Neural cell (in vitro differentiated cells): ENCODE data around the gene RPS6KA2. TPM values are rescaled to one million over a fixed set of nuclear protein-coding genes. Genes with fewer than 3 reads are reported as not detected.

Experiments used
- H2AFZ ChIP-seq: fragments of 200-600, 300-800 bp; sonication (generic), shearing (Covaris generic); 2 replicates; pipeline ENCODE4 v1.6.0; 2014; ENCODE audit warnings: low read depth, mild to moderate bottlenecking, antibody characterized with exemption, low read length, moderate library complexity
- H3F3A ChIP-seq: fragments of 200-600 bp; shearing (Covaris generic); 2 replicates; pipeline ENCODE4 v1.6.1; 2016; ENCODE audit warnings: mild to moderate bottlenecking, moderate library complexity, mixed read lengths, antibody characterized with exemption, low read length; ENCODE audit not compliant: insufficient read depth, poor library complexity, severe bottlenecking
- H3K27ac ChIP-seq: fragments of 200-600, 300-800 bp; sonication (generic), shearing (Covaris generic); 2 replicates; pipeline ENCODE4 v1.5.1; 2014; ENCODE audit warnings: mild to moderate bottlenecking, low read length, moderate library complexity
- H3K27me3 ChIP-seq: fragments of 300-800, 200-600 bp; sonication (generic), shearing (Covaris generic); 2 replicates; pipeline ENCODE4 v1.6.0; 2014; ENCODE audit warnings: mild to moderate bottlenecking, low read depth, low read length, moderate library complexity; ENCODE audit not compliant: insufficient read depth
- H3K36me3 ChIP-seq: fragments of 300-800, 200-600 bp; sonication (generic), shearing (Covaris generic); 2 replicates; pipeline ENCODE4 v1.5.1; 2014; ENCODE audit warnings: mild to moderate bottlenecking, antibody characterized with exemption, low read length, moderate library complexity; ENCODE audit not compliant: insufficient read depth
- H3K4me2 ChIP-seq: fragments of 300-800, 200-600 bp; sonication (generic), shearing (Covaris generic); 2 replicates; pipeline ENCODE4 v1.6.0; 2014; ENCODE audit warnings: mild to moderate bottlenecking, low read length
- H3K4me3 ChIP-seq: fragments of 300-800, 200-600 bp; sonication (generic), shearing (Covaris generic); 2 replicates; pipeline ENCODE4 v1.5.1; 2014; ENCODE audit warnings: mild to moderate bottlenecking, low read length, moderate library complexity
- H3K79me2 ChIP-seq: fragments of 200-600 bp; shearing (Covaris generic); replicated peaks from 2 replicates; pipeline ENCODE4 v1.6.0; 2014; ENCODE audit warnings: mild to moderate bottlenecking, low read length, moderate library complexity; ENCODE audit not compliant: insufficient read depth
- H3K9ac ChIP-seq: fragments of 300-800, 200-600 bp; sonication (generic), shearing (Covaris generic); 2 replicates; pipeline ENCODE4 v1.6.1; 2016; ENCODE audit warnings: mild to moderate bottlenecking, low read length, mixed read lengths
- H3K9me2 ChIP-seq: fragments of 200-600 bp; shearing (Covaris generic); 2 replicates; pipeline ENCODE4 v1.6.1; 2016; ENCODE audit warnings: mild to moderate bottlenecking, low read length, mixed read lengths; ENCODE audit not compliant: insufficient read depth
- H3K9me3 ChIP-seq: fragments of 200-600, 300-800 bp; sonication (generic), shearing (Covaris generic); 2 replicates; pipeline ENCODE4 v1.6.1; 2016; ENCODE audit warnings: mild to moderate bottlenecking, mixed run types, low read length, moderate library complexity, mixed read lengths
- H4K20me1 ChIP-seq: fragments of 200-600 bp; shearing (Covaris generic); 2 replicates; pipeline ENCODE4 v1.6.1; 2016; ENCODE audit warnings: mild to moderate bottlenecking, mixed run types; ENCODE audit not compliant: insufficient read depth
- EP300 ChIP-seq: fragments of 450-650 bp; conservative IDR thresholded peaks from 2 replicates; pipeline ENCODE4 v1.6.1; 2014; ENCODE audit warnings: antibody characterized with exemption, mild to moderate bottlenecking, moderate library complexity; ENCODE audit not compliant: poor library complexity, severe bottlenecking
- EZH2 ChIP-seq: fragments of 200-600, 300-800 bp; shearing (Covaris generic), sonication (generic); IDR thresholded peaks from 2 replicates; pipeline ENCODE4 v1.6.1; 2014; ENCODE audit warnings: antibody characterized with exemption, low read length, borderline replicate concordance, mild to moderate bottlenecking; ENCODE audit not compliant: insufficient read depth, poor library complexity, severe bottlenecking
- MXI1 ChIP-seq: fragments of 450-650 bp; conservative IDR thresholded peaks from 2 replicates; pipeline ENCODE4 v1.6.1; 2014; ENCODE audit warnings: antibody characterized with exemption, mild to moderate bottlenecking; ENCODE audit not compliant: poor library complexity, severe bottlenecking
- POLR2AphosphoS5 ChIP-seq: IDR thresholded peaks from 2 replicates; pipeline ENCODE4 v1.6.1; 2012
- RAD21 ChIP-seq: fragments of 450-650 bp; conservative IDR thresholded peaks from 2 replicates; pipeline ENCODE4 v1.6.1; 2014; ENCODE audit warnings: antibody characterized with exemption, mild to moderate bottlenecking, moderate library complexity
- SMC3 ChIP-seq: fragments of 450-650 bp; conservative IDR thresholded peaks from 2 replicates; pipeline ENCODE4 v1.6.1; 2014; ENCODE audit warnings: antibody characterized with exemption, mild to moderate bottlenecking, moderate library complexity; ENCODE audit not compliant: poor library complexity
- TAF1 ChIP-seq: IDR thresholded peaks from 2 replicates; pipeline ENCODE4 v1.6.1; 2012; ENCODE audit warnings: low read depth
- polyA plus RNA-seq: library from polyadenylated mRNA; depleted of rRNA; stranded (reverse); fragments of >200 nt; gene quantifications from 2 replicates; pipeline ENCODE4 v1.2.3, GENCODE V29; 2014
- TF ChIP-seq, protein P1 (sequence below): IDR thresholded peaks from 2 replicates; pipeline ENCODE4 v1.6.1; 2012; ENCODE audit warnings: borderline replicate concordance
- TF ChIP-seq, protein P2 (sequence below): fragments of 450-650 bp; IDR thresholded peaks from 2 replicates; pipeline ENCODE4 v1.5.1; 2014; ENCODE audit warnings: antibody characterized with exemption, mild to moderate bottlenecking, moderate library complexity; ENCODE audit not compliant: poor library complexity, severe bottlenecking

RPS6KA2 gene
- polyA plus RNA-seq, 1 donor from 2014 or later, result 34.3 TPM

DNA sequence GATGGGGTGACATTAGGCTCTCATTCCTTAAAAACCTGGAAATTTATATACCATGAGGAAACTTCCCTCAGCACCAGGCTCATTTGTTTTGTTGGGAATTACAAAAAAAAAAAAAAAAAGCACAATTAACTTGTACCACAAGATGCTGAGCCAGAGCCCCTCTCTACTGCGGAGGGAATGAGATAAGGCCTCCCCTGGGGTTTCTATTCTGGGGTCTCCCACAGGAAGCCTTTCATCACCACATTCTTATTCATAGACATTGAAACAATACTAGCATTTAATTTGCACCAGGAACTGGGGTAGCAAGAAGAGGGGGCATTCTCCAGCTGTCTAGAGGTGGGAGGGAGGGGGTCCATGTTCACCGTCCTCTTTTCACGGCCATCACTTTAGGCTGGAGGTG, 23.0 kb upstream of the RPS6KA2 start:
- Histone ChIP-seq H4K20me1 (no peaks in the 10 kb centered on the region), H3K27ac (peak overlapping the region; percentile 86), H3K79me2 (no peaks in the 10 kb centered on the region), H3K36me3 (no peaks in the 10 kb centered on the region), H2AFZ (no peak overlapping the region), H3F3A (no peaks in the 10 kb centered on the region), H3K9ac (no peak overlapping the region), H3K9me3 (no peaks in the 10 kb centered on the region), H3K9me2 (no peaks in the 10 kb centered on the region), H3K4me3 (no peak overlapping the region), H3K27me3 (no peaks in the 10 kb centered on the region), H3K4me2 (no peak overlapping the region)
- no peak for TF ChIP-seq POLR2AphosphoS5
- TF ChIP-seq MXI1, result no peak
- no peak for TF ChIP-seq TAF1

DNA sequence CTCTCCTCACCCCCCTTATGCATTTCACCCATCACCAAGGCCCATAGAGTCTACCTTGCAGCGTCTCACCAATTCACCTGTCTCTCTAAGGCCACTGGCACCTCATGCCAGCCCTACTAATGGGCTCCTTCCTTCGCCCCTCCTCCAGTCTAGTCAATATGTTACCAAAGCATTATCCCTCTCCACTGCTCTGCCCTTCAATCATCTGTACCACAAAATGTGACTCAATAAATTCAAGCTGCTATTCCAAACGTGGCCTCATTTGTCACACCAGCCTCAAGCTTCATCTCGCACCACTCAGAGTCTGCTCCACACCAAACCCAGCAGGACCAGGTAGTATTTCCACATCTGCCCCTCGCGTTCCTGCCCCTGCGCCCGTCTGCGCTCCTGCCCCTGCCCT, 21.8 kb upstream of the RPS6KA2 start:
- Histone ChIP-seq H3K27me3 (no peaks in the 10 kb centered on the region), H3K9me3 (peaks cover 2% of the 10 kb centered on the region), H3K27ac (no peak overlapping the region), H3K36me3 (no peaks in the 10 kb centered on the region), H3K4me3 (no peak overlapping the region), H3F3A (no peaks in the 10 kb centered on the region), H3K9me2 (no peaks in the 10 kb centered on the region), H3K79me2 (no peaks in the 10 kb centered on the region), H3K4me2 (no peak overlapping the region), H2AFZ (no peak overlapping the region), H3K9ac (no peak overlapping the region), H4K20me1 (no peaks in the 10 kb centered on the region)
- TF ChIP-seq, protein P1, sequence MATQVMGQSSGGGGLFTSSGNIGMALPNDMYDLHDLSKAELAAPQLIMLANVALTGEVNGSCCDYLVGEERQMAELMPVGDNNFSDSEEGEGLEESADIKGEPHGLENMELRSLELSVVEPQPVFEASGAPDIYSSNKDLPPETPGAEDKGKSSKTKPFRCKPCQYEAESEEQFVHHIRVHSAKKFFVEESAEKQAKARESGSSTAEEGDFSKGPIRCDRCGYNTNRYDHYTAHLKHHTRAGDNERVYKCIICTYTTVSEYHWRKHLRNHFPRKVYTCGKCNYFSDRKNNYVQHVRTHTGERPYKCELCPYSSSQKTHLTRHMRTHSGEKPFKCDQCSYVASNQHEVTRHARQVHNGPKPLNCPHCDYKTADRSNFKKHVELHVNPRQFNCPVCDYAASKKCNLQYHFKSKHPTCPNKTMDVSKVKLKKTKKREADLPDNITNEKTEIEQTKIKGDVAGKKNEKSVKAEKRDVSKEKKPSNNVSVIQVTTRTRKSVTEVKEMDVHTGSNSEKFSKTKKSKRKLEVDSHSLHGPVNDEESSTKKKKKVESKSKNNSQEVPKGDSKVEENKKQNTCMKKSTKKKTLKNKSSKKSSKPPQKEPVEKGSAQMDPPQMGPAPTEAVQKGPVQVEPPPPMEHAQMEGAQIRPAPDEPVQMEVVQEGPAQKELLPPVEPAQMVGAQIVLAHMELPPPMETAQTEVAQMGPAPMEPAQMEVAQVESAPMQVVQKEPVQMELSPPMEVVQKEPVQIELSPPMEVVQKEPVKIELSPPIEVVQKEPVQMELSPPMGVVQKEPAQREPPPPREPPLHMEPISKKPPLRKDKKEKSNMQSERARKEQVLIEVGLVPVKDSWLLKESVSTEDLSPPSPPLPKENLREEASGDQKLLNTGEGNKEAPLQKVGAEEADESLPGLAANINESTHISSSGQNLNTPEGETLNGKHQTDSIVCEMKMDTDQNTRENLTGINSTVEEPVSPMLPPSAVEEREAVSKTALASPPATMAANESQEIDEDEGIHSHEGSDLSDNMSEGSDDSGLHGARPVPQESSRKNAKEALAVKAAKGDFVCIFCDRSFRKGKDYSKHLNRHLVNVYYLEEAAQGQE, result no peak
- TF ChIP-seq RAD21 (no peak), TAF1 (no peak), EZH2 (no peak)

DNA sequence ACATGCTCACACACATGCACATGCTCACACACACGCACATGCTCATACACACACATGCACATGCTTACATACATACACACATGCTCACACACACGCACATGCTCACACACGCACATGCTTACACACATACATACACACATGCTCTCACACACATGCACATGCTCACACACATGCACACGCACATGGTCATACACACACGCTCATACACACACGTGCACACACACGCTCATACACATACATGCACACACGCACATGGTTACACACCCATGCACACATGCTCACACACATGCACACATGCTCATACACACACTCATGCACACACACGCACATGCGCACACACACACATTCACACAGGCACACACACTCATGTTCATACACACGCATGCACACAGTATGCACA, 20.8 kb upstream of the RPS6KA2 start:
- Histone ChIP-seq H2AFZ (no peak overlapping the region), H3K9ac (no peak overlapping the region), H3K4me2 (no peak overlapping the region), H3K27ac (no peak overlapping the region), H4K20me1 (no peaks in the 10 kb centered on the region), H3K9me3 (peaks cover 4% of the 10 kb centered on the region), H3K27me3 (no peaks in the 10 kb centered on the region), H3K4me3 (no peak overlapping the region), H3K9me2 (no peaks in the 10 kb centered on the region), H3K79me2 (no peaks in the 10 kb centered on the region), H3K36me3 (no peaks in the 10 kb centered on the region), H3F3A (no peaks in the 10 kb centered on the region)
- TF ChIP-seq, protein P1, result no peak
- TF ChIP-seq RAD21 (no peak), MXI1 (no peak), EP300 (no peak), EZH2 (no peak), POLR2AphosphoS5 (no peak), TAF1 (no peak), SMC3 (no peak)
- TF ChIP-seq, protein P2, sequence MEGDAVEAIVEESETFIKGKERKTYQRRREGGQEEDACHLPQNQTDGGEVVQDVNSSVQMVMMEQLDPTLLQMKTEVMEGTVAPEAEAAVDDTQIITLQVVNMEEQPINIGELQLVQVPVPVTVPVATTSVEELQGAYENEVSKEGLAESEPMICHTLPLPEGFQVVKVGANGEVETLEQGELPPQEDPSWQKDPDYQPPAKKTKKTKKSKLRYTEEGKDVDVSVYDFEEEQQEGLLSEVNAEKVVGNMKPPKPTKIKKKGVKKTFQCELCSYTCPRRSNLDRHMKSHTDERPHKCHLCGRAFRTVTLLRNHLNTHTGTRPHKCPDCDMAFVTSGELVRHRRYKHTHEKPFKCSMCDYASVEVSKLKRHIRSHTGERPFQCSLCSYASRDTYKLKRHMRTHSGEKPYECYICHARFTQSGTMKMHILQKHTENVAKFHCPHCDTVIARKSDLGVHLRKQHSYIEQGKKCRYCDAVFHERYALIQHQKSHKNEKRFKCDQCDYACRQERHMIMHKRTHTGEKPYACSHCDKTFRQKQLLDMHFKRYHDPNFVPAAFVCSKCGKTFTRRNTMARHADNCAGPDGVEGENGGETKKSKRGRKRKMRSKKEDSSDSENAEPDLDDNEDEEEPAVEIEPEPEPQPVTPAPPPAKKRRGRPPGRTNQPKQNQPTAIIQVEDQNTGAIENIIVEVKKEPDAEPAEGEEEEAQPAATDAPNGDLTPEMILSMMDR, result no peak
